NCI-H2107 treated with DMSO at 0.1 percent for 48 hours (cell line): ENCODE results near the gene RSRC1.
"Not testable (repeated sequence)": the region's sequence is repeated elsewhere in the genome, so short reads cannot be mapped to it uniquely, and the experiment has no call there.

ENCODE experiments used
- DNase-seq: peaks from one replicate; lab custom pipeline; 2025; ENCODE audit not compliant: unreplicated experiment; lab: John Stamatoyannopoulos, UW

The RSRC1 gene

GRCh38 chr3:158100681-158101080, 9.2 kb upstream of the RSRC1 start:
- peak; percentile 42 for DNase-seq

GRCh38 chr3:158101335-158102241, 8.3 kb upstream of the RSRC1 start:
- no peak for DNase-seq

- DNase-seq, result no peak
Measured at GRCh38 chr3:158102242-158103080, 7.4 kb upstream of the RSRC1 start.

- DNase-seq, result no peak
Measured at GRCh38 chr3:158103081-158103886, 6.6 kb upstream of the RSRC1 start.

- DNase-seq, result no peak
Measured at GRCh38 chr3:158103887-158104327, 6.0 kb upstream of the RSRC1 start.

GRCh38 chr3:158104431-158104921, 5.4 kb upstream of the RSRC1 start:
- no peak for DNase-seq

GRCh38 chr3:158105119-158105709, 4.7 kb upstream of the RSRC1 start:
- no peak for DNase-seq

GRCh38 chr3:158105710-158106253, 4.1 kb upstream of the RSRC1 start:
- no peak for DNase-seq

- DNase-seq, result no peak
Measured at GRCh38 chr3:158106766-158107471, 3.0 kb upstream of the RSRC1 start.

GRCh38 chr3:158107605-158108444, 2.1 kb upstream of the RSRC1 start:
- DNase-seq, result no peak

- DNase-seq, result no peak
Measured at GRCh38 chr3:158108445-158108985, 1.4 kb upstream of the RSRC1 start.

- no peak for DNase-seq
Measured at GRCh38 chr3:158109295-158109803, 540 bp upstream of the RSRC1 start.

GRCh38 chr3:158110658-158111018, 749 bp downstream of the RSRC1 start:
- no peak for DNase-seq

GRCh38 chr3:158111861-158112260, 2.0 kb downstream of the RSRC1 start:
- DNase-seq, result no peak

GRCh38 chr3:158113595-158113994, 3.7 kb downstream of the RSRC1 start:
- not testable (repeated sequence) for DNase-seq

GRCh38 chr3:158120330-158120729, 10.4 kb downstream of the RSRC1 start:
- DNase-seq, result no peak

- no peak for DNase-seq
Measured at GRCh38 chr3:158121295-158121694, 11.4 kb downstream of the RSRC1 start.

GRCh38 chr3:158122721-158123120, 12.8 kb downstream of the RSRC1 start:
- DNase-seq, result not testable (repeated sequence)
